Measurements from ENCODE around the gene PPL. TPM values are rescaled to one million over a fixed set of nuclear protein-coding genes. Genes with fewer than 3 reads are reported as not detected.
A peak's percentile ranks its signal among the peaks of the same experiment; 100 is the strongest.

Gene PPL
- polyA plus RNA-seq, 3 donors, result 0.02 TPM; not detected in 2

- H3K4me3 ChIP-seq (replicated peaks in 1 of 3; ENCODE audit: low read depth in 2 of 3, low read length in 3 of 3), result no peak overlapping the region
- peaks cover 4 to 29% (median 17%) of the 10 kb centered on the region in 3 donors for H3K27me3 Mint-ChIP-seq (ENCODE audit: low read depth in 3 of 3)
- DNase-seq, result no peak
- peaks cover 17 to 26% of the 10 kb centered on the region in 2 donors for H3K4me1 ChIP-seq (ENCODE audit: control insufficient read depth in 1 of 2, insufficient read depth in 2 of 2, low read length in 2 of 2)
- H3K4me1 Mint-ChIP-seq, result peaks cover 23% of the 10 kb centered on the region
- peaks cover 0 to 3% of the 10 kb centered on the region in 2 donors for H3K27me3 ChIP-seq (ENCODE audit: control insufficient read depth in 2 of 2, insufficient read depth in 2 of 2, low read length in 2 of 2)
- H3K36me3 ChIP-seq (replicated peaks in 1 of 2; ENCODE audit: control insufficient read depth in 1 of 2, insufficient read depth in 2 of 2, low read length in 2 of 2), result no peaks in the 10 kb centered on the region
- H3K4me2 ChIP-seq (replicated peaks; ENCODE audit: extremely low read depth, low read length, poor library complexity, severe bottlenecking), result no peak overlapping the region
- no peaks in the 10 kb centered on the region for H3K36me3 Mint-ChIP-seq
- intact Hi-C loops (cut with micrococcal nuclease), result loop anchor here in 1 of 2 donors (10.0 kb wide), 1 partner anchor 105 kb away; the partner anchor contains the start of genes GLYR1 and UBN1
- H3K27ac Mint-ChIP-seq, result no peak overlapping the region
- no peak overlapping the region for H3K4me3 Mint-ChIP-seq
- H3K9me3 Mint-ChIP-seq, result peaks cover 0 to 2% (median 0%) of the 10 kb centered on the region in 7 donors
- no peaks in the 10 kb centered on the region for H3K79me2 ChIP-seq (ENCODE audit: insufficient read depth, low read length)
- H3K9ac ChIP-seq (ENCODE audit: insufficient read depth, low read length, poor library complexity, severe bottlenecking), result no peak overlapping the region
- H2AFZ ChIP-seq (ENCODE audit: insufficient read depth, low read depth, low read length, poor library complexity, severe bottlenecking), result no peak overlapping the region
- TF ChIP-seq CTCF (IDR thresholded peaks at IDR 0.05), result no peak
- no peaks in the 10 kb centered on the region for H4K20me1 ChIP-seq (ENCODE audit: insufficient read depth, low read length)
- H3K27ac ChIP-seq (ENCODE audit: low read depth in 1 of 2, low read length in 2 of 2), result no peak overlapping the region
- 61% methylated on average over 5 of the region's 10 CpGs for WGBS (ENCODE audit: insufficient coverage)
- H3K9me3 ChIP-seq (replicated peaks in 1 of 2; ENCODE audit: control insufficient read depth in 1 of 2, insufficient read depth in 1 of 2, low read length in 2 of 2), result no peaks in the 10 kb centered on the region
Observed at GRCh38 chr16:4949986-4950385, 13.0 kb upstream of the PPL start.

- peak overlapping the region; percentile 25 for H3K9ac ChIP-seq (ENCODE audit: insufficient read depth, low read length, poor library complexity, severe bottlenecking)
- intact Hi-C loops (cut with micrococcal nuclease), result no loop called here
Observed at GRCh38 chr16:4948903-4949766, 12.2 kb upstream of the PPL start.

More at GRCh38 chr16:4948903-4949766, 12.2 kb upstream of the PPL start:
- H3K4me1 ChIP-seq (ENCODE audit: control insufficient read depth in 1 of 2, insufficient read depth in 2 of 2, low read length in 2 of 2), result peaks cover 20 to 32% of the 10 kb centered on the region in 2 donors
- Mint-ChIP-seq H3K27me3 (ENCODE audit: low read depth in 3 of 3) (peaks cover 4 to 28% (median 17%) of the 10 kb centered on the region in 3 donors), H3K27ac (no peak overlapping the region), H3K4me1 (peaks cover 29% of the 10 kb centered on the region), H3K36me3 (no peaks in the 10 kb centered on the region), H3K4me3 (no peak overlapping the region), H3K9me3 (peaks cover 0 to 2% (median 0%) of the 10 kb centered on the region in 7 donors)
- H3K79me2 ChIP-seq (ENCODE audit: insufficient read depth, low read length), result no peaks in the 10 kb centered on the region
- H3K4me3 ChIP-seq (replicated peaks in 1 of 3; ENCODE audit: low read depth in 2 of 3, low read length in 3 of 3), result no peak overlapping the region
- no peak overlapping the region for H3K27ac ChIP-seq (ENCODE audit: low read depth in 1 of 2, low read length in 2 of 2)
- H3K36me3 ChIP-seq (replicated peaks in 1 of 2; ENCODE audit: control insufficient read depth in 1 of 2, insufficient read depth in 2 of 2, low read length in 2 of 2), result no peaks in the 10 kb centered on the region
- no peaks in the 10 kb centered on the region for H3K27me3 ChIP-seq (ENCODE audit: control insufficient read depth in 2 of 2, insufficient read depth in 2 of 2, low read length in 2 of 2)
- TF ChIP-seq CTCF (IDR thresholded peaks at IDR 0.05), result no peak
- H3K4me2 ChIP-seq (replicated peaks; ENCODE audit: extremely low read depth, low read length, poor library complexity, severe bottlenecking), result no peak overlapping the region
- no peaks in the 10 kb centered on the region for H3K9me3 ChIP-seq (replicated peaks in 1 of 2; ENCODE audit: control insufficient read depth in 1 of 2, insufficient read depth in 1 of 2, low read length in 2 of 2)
- DNase-seq, result no peak
- no peak overlapping the region for H2AFZ ChIP-seq (ENCODE audit: insufficient read depth, low read depth, low read length, poor library complexity, severe bottlenecking)
- H4K20me1 ChIP-seq (ENCODE audit: insufficient read depth, low read length), result no peaks in the 10 kb centered on the region
- 83% methylated on average over 16 of the region's 16 CpGs for WGBS (ENCODE audit: insufficient coverage)
